ENCODE measurements around the gene KLHL2.

Gene KLHL2

DNA sequence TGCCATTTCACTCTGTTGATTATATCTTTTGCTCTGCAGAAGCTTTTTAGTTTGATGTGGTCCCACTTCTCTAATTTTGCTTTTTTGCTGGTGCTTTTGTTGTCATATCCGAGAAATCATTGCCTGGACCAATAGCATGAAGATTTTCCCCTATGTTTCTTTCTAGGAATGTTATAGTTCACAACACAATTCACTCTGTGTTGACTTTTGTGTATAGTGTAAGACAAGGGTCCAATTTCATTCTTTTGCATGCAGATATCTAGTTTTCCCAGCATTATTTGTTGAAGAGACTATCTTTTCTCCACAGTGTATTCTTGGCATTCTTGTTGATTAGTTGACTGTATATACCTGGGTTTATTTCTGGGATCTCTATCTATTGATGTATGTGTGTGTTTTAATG lies 163.2 kb downstream of the KLHL2 start:
- DNase-seq = no peak

Measured in femur (tissue), 1 donor.